NCI-H2107 treated with DMSO at 0.1 percent for 48 hours (cell line): Measurements from ENCODE around the gene ERI2.
"Not testable (repeated sequence)": the region's sequence is repeated elsewhere in the genome, so short reads cannot be mapped to it uniquely, and the experiment has no call there.

Source experiments
- DNase-seq: peaks from one replicate; lab custom pipeline; 2025; ENCODE audit not compliant: unreplicated experiment; lab: John Stamatoyannopoulos, UW

Gene ERI2

DNA sequence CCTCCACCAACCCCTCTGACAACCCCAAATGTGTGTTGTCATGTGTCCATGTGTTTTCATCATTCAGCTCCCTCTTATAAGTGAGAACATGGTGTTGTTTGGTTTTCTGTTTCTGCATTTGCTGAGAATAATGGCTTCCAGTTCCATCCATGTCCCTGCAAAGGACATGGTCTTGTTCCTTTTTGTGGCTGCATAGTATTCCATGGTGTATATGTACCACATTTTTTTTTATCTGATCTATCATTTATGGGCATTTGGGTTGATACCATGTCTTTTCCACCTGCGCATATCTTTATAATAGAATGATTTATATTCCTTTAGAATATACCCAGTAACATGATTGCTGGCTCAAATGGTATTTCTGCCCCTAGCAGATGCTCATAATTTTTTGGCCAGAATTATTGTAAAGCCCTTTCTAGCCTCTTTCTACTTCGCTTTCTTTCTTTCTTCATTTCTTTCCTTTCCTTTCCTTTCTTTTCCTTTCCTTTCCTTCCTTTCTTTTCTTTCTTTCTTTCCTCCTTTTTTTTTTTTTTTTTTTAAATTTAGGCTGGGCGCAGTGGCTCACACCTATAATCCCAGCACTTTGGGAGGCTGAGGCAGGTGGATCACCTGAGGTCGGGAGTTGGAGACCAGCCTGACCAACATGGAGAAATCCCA is 12.8 kb upstream of the ERI2 start:
- no peak for DNase-seq

DNA sequence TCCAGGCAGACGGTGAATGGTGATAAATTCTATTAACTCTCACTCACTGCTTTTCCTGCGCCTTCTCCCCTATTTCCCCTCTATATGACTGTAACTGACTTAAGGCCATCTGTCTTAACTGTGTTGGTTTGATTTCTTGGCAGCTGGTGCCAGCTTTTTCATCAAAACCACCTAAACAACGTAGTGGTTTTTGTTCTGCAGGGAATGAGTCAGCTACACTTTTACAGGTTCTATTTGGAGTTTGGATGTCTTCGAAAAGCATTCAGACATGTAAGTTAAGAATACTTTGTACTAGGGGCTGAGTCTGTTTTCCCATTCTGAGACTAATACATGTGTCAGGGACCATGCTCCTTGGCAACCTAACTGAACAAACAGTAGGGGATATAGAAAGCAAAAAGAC is 8.5 kb upstream of the ERI2 start:
- DNase-seq = no peak

DNA sequence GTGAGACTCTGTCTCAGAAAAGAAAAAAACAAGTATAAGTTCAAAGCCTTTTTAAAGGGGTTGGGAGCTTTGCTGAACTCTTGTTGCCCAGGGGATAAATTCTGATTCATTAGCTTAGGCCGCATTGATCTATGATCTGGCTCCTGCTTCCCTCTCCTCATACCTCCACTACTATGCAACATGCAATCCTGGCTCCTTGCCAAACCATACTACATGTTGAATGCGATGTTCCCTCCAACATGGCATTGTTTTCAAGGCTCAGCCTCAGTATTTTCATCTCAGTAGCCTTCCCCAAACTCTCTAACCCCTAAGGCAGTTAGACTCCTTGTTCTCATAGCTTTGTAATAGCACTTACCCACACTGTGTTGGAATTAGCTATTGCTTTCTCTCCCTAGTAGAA is 6.2 kb upstream of the ERI2 start:
- no peak for DNase-seq

DNA sequence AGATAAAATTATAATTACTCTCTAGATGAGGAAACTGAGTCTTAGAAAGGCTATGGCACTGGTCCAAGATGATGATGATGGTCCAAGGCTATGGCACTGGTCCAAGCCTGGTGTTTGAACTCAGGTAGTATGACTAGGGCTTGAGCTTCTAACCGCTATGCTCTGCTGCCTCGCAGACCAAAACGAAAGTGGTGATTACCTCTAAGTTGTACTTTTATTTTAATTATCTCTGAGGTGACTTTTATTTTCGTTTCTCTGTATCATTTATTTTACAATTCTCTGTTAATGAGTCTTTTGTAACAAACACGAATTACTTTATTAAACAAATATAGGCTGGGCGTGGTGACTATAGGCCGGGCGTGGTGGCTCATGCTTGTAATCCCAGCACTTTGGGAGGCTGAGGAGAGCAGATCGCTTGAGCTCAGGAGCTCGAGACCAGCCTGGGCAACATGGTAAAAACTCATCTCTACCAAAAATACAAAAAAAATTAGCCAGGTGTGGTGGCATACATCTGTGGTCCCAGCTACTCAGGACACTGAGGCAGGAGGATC is 5.7 kb upstream of the ERI2 start:
- no peak for DNase-seq

DNA sequence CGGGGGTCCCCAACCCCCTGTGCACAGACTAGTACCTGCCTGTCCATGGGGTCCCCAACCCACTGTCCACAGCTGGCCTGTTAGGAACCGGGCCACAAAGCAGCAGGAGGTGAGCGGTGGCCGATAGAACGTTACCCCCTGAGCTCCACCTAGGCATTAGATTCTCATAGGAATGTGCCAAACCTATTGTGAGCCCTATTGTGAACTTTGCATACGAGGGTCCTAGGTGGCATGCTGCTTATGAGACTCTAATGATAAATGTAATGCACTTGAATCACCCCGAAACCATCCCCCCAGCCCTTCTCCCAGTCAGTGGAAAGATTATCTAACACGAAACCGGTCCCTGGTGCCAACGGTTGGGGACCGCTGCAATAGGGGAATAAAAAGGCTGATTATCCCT is 1.6 kb upstream of the ERI2 start:
- DNase-seq = no peak

DNA sequence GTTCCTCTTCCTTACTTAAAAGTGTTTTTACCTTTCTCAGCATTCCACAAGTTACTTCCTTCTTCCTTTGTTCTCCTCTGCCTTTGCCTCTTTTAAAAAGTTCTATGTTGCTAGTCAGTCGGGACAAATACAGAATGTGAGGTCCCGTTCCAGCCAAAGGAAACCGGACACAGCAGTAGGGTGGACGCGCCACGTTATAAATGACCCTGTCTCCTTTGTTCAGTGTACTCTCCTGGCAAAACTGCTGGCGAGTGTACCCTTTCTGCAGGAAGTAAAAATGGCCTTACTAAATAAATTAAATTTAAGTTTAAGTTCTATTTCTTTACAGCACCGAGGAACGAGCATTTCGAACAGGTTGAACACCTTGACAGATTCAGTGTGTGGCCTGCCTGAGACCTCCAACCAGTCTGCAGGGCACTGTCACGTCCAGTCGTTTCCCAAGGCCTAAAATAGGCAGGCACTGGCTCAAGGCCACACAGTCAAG is 546 bp downstream of the ERI2 start:
- DNase-seq = not testable (repeated sequence)

DNA sequence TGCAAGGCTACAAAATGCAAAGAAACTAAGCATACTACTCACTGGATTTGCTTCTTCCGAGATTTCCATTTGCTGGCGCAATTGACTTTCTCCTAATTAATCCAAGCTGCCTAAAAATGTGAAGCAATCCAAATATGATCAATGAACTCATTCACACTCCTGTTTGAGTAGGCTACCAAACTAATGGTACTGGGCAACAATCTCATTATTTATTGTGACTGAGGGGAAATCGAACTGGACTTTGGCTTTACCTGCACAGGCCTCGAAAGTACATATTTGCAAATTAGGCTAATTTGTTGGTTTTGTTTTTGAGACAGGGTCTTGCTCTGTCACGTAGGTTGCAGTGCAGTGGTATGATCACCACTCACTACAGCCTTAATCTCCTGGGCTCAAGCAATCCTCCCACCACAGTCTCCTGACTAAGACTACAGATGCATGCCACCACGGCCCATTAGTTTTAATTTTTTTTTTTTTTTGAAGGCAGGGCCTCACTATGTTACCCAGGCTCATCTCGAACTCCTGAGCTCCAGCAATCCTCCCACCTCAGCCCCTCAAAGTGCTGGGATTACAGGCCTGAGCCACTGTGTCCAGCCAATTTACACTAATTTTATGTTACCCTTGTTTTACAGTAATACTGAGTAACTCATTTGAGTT is 2.6 kb downstream of the ERI2 start:
- DNase-seq = no peak

DNA sequence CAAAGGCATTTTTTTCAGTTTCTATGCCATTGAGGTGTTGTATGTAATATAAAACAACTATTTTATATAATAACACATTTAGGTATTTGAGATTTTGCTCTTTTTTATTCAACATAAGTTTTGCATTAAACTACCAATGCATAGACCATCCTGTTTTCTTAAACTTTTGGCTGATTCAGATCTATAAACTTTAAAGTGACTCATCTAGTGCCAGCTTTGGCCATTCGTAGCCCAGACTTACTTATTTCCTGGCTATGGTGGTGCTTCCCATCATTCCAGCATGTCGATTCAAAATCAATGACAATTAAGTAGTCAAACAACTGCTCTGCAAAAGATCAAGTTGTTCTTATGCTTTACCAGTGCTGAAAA is 3.1 kb downstream of the ERI2 start:
- DNase-seq = no peak

DNA sequence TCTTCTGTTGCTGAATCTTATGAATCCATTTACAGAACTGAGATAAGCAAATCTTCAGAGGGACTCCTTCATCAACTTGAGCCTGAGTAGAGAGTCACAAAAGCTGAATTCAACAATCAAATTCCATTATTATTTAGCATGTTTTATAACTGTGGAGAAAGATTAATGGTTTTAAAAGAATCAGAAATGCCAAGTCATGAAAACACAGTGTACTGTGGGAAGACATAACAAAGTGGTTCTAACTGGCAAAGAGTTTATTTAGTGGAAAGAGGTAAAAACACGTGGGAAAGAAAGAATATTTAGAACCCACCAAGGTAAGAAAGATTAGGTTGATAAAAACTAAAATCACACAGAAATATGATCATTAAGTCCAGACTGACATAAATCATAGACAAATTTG is 5.0 kb downstream of the ERI2 start:
- no peak for DNase-seq

DNA sequence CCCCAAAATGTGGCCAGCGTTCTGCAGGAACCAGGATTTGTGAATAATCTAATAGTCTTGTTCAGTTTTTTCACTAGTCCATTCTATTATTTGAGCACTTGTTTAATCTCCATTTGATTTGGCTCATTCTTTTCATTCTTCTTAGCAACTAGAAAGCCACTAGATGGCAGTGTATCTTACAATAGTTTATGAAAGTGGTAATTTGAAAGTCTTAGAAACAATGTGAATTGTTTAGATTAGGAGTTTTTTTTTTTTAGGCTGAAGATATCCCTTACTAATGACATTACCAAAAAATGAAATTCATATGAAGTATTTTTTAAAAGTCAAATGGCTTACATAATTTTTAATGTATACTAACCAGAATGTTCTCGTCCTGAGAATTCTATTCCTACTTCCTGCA is 6.7 kb downstream of the ERI2 start:
- peak; percentile 53 for DNase-seq

DNA sequence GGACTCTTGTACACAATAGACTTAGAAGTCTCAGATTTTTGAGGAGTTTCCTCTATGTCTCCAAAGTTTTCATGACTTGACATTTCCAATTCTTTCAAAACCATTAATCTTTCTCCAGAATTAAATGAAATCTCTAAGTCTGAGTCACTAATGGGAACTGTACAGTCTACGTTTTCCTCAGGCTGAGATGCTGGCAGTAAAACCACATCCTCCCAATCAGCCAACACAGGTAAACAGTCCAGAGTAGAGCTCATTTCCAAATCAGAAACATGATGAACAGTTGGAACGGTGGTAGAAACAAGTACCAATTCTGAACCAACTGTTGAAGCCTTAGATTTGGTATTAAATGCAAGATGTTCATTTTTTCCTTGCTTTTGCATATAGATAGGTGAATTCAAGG is 7.9 kb downstream of the ERI2 start:
- DNase-seq = no peak

DNA sequence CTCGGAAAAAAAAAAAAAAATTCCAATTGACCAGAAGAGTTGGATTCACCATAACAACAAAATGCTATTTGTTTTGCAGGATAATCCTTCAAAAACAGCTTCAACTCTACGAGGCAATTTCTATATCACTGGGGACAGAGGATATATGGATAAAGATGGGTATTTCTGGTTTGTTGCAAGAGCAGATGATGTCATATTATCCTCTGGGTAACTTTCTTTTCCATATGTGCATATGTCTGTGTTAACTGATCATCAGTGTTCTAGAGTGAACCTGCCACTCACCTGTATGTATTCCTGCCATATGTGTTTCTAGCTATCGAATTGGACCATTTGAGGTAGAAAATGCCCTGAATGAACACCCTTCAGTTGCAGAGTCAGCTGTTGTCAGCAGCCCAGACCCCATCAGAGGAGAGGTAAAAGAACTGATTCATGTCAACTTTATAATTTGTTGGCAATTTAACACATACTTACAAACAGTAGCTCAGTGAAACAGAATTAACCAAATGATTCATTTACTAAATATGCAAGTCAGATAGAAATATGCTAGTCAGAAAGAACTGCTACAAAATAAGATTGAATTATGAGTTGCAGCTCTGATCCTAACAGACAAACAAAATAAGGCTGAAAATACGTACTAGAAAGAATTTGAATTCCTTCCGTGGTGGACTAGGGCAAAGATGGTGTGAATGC is 14.2 kb downstream of the ERI2 start:
- DNase-seq = no peak

DNA sequence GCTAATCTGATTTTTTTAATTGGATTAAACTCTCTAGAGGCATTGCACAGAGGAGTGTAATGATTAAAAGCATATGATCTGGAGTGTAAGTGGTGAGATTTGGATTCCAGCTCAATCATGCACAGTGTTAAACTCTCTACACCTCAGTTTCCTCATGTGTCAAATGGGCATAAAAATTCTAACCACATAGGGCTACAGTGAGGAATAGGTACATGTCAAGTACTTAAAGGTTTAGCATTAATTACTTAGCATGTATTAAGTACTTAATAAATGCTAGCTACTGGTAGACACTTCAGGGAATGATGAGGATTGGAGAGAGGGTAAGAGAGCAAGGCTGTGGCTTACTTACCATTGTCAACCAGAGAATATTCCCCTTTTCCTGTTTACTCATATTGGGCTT is 17.1 kb downstream of the ERI2 start:
- DNase-seq = no peak

DNA sequence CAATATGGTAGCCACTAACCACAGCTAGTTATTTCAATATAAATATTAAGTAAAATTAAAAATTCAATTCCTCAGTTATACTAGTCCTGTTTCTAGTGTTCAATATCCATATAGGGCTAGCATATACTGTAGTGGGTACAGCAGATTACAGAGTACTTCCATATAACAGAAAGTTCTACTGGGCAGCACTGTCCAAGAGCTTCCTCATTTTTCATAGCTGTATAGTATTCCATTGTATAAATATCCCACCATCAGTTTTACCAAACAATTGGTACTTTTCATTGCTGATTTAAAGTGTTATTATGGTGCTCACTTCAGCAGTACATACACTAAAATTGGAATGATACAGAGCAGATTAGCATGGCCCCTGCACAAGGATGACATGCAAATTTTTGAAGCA is 22.1 kb downstream of the ERI2 start:
- DNase-seq = no peak

DNA sequence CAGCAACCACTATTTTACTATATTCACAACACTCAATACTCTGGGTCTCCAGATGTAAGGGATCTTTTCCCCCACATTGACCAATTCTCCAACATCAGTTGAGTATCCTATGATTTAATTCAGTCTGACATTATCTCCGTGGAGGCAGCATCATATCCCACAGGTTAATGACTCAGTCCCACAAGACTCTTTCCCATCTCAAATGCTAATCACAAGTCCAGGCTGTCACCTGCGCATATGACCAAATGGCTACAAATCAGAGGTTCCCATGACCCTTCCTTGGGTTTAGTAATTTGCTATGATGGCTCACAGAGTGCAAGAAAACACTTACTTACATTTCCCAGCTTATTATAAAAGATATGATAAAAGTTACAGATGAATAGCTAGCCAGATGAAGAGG is 23.8 kb downstream of the ERI2 start:
- DNase-seq = no peak

DNA sequence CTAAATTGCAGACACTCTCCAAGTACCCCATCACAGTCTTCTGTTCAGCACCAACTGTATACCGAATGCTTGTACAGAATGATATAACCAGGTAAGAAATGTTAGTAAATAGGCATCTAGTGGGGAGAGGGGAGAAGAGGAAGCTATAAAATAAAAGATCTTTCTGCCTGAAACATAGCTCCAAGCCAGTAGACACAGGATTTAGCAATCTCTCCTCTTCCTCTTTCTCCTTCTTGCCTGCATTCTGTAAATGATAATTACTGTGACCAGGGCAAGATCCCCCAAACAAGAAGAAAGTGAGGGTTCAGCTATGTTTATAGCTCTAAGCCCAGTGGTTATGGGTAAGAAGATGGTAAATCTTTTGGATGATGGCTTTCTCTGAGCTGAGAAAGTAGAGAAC is 24.6 kb downstream of the ERI2 start:
- no peak for DNase-seq

DNA sequence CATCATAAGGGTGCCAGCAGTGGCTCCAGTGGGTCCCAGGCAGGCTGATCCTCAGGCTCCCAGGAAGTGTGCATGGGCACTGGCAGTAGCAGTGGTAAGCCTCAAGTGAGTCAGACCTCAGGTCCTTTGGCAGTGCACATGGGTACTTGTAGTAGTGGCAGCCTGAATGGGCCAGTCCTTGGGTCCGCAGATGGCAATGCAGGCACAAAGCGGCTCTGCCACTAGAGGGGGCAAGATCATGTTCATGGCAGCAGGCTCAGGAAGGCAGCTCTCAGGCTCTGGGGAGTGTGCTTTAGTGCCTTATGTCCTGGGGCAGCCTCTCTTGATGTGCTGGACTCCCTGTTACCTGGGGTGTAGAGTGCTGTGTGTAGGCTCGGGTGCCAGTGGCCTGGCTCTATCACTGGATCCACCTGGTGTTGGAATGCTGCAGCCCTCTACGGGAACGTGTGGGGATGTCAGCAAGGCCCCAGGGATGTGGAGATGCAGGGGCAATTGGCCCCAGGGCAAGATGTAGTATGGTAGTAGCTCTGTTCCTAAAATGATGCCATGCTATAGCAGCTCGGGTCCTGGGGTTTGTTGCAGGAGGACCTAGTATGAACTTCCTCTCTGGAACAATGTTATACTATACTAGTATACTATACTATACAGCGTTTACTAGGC is 31.4 kb downstream of the ERI2 start:
- no peak for DNase-seq

DNA sequence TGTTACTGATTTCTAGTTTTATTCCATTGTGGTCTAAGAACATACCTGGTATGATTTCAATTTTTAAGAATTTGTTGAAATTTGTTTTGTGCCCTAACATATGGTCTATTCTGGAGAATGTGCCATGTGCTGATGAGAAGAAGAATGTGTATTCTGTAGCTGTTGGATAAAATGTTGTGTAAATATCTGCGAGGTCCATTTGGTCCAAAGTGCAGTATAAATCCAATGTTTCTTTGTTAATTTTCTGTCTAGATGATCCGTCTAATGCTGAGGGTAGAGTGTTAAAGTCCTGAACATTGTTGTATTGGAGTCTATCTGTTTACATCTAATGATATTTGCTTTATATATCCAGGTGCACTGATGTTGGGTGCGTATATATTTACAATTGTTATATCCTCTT is 32.6 kb downstream of the ERI2 start:
- DNase-seq = no peak

DNA sequence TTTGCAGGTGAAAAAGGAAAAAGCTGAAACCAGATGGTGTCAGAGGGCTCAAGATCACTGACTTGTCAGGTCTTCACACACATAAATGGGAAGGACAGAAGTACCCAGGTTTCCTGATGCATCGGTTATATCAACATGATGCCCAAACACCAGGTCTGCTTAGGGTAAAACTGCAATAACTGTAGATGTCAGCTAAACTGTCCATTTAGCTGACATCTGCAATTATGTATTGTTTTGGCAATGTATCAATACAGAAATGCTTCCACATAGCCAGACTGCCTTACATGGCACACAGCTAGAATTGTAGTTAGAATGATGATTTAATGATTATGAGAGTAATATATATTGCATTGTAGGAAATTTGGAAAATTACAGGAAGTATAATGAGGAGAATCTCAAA is 37.5 kb downstream of the ERI2 start:
- DNase-seq = no peak

DNA sequence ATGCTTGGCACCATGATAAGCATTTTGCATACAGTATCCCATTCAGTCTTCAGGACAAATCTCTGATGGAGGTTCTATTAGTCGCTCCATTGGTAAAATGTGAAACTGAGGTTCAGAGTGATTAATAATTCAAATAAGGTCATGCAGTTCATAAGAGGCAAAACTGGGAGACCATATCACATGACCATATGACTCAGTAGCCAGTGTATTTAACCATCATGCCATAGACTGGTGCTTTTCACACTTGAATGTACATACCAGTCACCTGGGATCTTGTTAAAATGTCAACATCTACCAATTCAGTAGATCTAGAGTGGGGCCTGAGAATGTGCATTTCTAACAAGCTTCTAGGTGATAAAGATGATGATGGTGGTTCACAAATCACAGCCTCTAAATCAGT is 38.2 kb downstream of the ERI2 start:
- no peak for DNase-seq

DNA sequence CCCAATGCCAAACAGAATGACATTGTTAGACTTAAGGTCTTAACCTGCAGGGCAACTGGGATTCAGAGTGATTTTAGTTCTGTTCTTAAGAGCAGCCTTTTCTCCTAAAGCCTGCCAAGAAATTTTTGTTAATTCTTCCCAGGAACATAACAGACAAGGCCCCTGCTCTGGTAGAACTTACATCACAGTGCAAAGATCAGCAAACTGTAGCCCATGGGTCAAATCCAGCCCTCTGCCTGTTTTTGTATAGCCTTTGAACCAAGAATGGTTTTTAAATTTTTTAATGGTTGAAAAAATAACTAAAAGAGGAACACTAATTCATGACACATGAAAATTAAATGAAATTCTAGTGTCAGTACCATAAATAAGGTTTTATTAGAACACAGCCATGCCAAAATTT is 38.7 kb downstream of the ERI2 start:
- no peak for DNase-seq

DNA sequence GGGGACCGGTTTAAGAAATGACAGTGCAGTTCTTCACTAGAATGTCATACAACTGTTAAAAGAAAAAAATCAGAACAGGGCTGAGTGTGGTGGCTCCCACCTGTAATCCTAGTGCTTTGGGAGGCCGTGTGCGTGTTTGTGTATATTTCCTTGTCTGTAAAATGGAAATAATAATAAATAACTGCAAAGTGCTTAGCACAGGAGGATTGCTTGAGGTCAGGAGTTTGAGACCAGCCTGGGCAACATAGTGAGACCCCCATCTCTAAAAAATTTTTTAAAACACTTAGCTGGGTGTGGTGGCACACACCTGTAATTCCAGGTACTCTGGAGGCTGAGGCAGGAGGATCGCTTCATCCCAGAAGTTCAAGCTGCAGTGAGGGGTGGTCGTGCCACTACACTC is 40.0 kb downstream of the ERI2 start:
- DNase-seq = no peak
